ENCODE data around the gene CA9.

CA9 gene

GRCh38 chr9:35696520-35697215, 22.9 kb downstream of the CA9 start:
- peak; percentile 63 for DNase-seq

- no peak for DNase-seq
Observed at GRCh38 chr9:35697486-35697885, 23.8 kb downstream of the CA9 start.

GRCh38 chr9:35698231-35698630, 24.5 kb downstream of the CA9 start:
- DNase-seq = no peak

GRCh38 chr9:35700031-35700430, 26.3 kb downstream of the CA9 start:
- no peak for DNase-seq

GRCh38 chr9:35700942-35701341, 27.2 kb downstream of the CA9 start:
- no peak for DNase-seq

GRCh38 chr9:35702696-35703095, 29.0 kb downstream of the CA9 start:
- no peak for DNase-seq

GRCh38 chr9:35703906-35704672, 30.4 kb downstream of the CA9 start:
- DNase-seq = no peak

GRCh38 chr9:35705372-35705771, 31.6 kb downstream of the CA9 start:
- DNase-seq = no peak

GRCh38 chr9:35705836-35706430, 32.2 kb downstream of the CA9 start:
- no peak for DNase-seq

GRCh38 chr9:35706951-35707350, 33.2 kb downstream of the CA9 start:
- DNase-seq = no peak

GRCh38 chr9:35708146-35708545, 34.4 kb downstream of the CA9 start:
- DNase-seq = no peak

- DNase-seq = no peak
Observed at GRCh38 chr9:35710818-35711500, 37.2 kb downstream of the CA9 start.

GRCh38 chr9:35711501-35712428, 38.0 kb downstream of the CA9 start:
- DNase-seq = no peak

GRCh38 chr9:35712762-35713400, 39.2 kb downstream of the CA9 start:
- DNase-seq = no peak

GRCh38 chr9:35713578-35713977, 39.9 kb downstream of the CA9 start:
- DNase-seq = no peak

- DNase-seq = no peak
Observed at GRCh38 chr9:35714123-35714522, 40.4 kb downstream of the CA9 start.

- no peak for DNase-seq
Observed at GRCh38 chr9:35714579-35715252, 41.0 kb downstream of the CA9 start.

GRCh38 chr9:35716230-35716629, 42.5 kb downstream of the CA9 start:
- peak; percentile 11 for DNase-seq

- no peak for DNase-seq
Observed at GRCh38 chr9:35717132-35717870, 43.6 kb downstream of the CA9 start.

- peak; percentile 29 for DNase-seq
Observed at GRCh38 chr9:35718721-35719511, 45.2 kb downstream of the CA9 start.

All from HCEC 1CT (cell line).